ENCODE measurements around the gene EIF3B. TPM values are rescaled to one million over a fixed set of nuclear protein-coding genes. Genes with fewer than 3 reads are reported as not detected.
A peak's percentile ranks its signal among the peaks of the same experiment; 100 is the strongest.
"Not testable (repeated sequence)": the region's sequence is repeated elsewhere in the genome, so short reads cannot be mapped to it uniquely, and the experiment has no call there.

EIF3B gene
- total and polyA plus RNA-seq, 3 experiments from 2014 or later, result 129 to 293 (median 284) TPM

DNA sequence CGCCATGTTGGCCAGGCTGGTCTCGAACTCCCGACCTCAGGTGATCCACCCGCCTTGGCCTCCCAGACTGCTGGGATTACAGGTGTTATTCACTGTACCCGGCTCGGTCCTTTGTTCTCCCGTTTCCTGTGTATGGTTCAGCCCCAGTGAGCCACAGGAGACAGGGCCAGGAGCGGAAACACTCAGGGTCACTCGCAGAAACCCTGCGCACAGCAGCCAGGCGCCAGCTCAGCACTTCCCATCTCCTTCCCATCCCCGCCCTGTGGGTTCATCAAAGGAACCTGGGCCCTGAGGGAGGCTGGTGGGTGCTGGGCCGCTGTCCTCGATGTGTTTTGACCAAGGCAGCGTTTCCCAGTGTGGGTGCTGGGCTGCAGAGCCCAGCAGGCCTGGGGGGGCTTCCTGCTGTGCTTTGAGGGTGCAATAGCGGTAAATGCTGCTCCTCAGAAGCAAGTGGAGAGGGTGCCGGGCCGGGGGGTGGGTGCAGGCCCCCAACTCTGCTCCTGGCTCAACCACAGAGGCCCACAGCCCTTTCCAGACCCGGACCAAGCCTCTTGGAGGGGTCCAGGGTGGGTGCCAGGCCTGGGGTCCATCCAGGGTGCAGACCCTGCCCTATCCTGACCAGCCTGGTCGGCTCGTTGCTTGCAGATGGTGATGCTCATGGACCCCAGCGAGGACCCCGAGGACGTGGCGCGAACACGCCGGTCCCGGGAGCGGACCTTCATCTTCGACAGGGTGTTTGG is 33.4 kb downstream of the EIF3B start:
- H3K4me3 Mint-ChIP-seq, result no peak overlapping the region
- CTCF ChIA-PET, result interaction anchor here (0.9 to 1.1 kb wide), 2 partner anchors 64 to 81 kb away, joined by 4 read pairs; no protein-coding TSS in a partner anchor
- Histone ChIP-seq H3K27ac (ENCODE audit: low read depth, low read length) (no peak overlapping the region), H3K9me3 (ENCODE audit: low read length) (no peaks in the 10 kb centered on the region), H3K4me3 (ENCODE audit: low read length) (no peak overlapping the region), H3K27me3 (ENCODE audit: insufficient read depth, low read length, poor library complexity, severe bottlenecking) (no peaks in the 10 kb centered on the region), H3K4me1 (ENCODE audit: insufficient read depth, low read length) (no peaks in the 10 kb centered on the region), H3K36me3 (ENCODE audit: insufficient read depth, low read length) (no peaks in the 10 kb centered on the region)
- DNase-seq, result no peak
- H3K4me1 Mint-ChIP-seq, result no peaks in the 10 kb centered on the region
- no peaks in the 10 kb centered on the region for H3K9me3 Mint-ChIP-seq
- POLR2A ChIA-PET, result interaction anchor here (0.5 to 0.7 kb wide), 2 partner anchors 33 to 116 kb away, joined by 5 to 7 read pairs; no protein-coding TSS in a partner anchor
- H3K36me3 Mint-ChIP-seq, result peaks cover 0 to 5% (median 0%) of the 10 kb centered on the region in 3 donors
- H3K27ac Mint-ChIP-seq, result no peak overlapping the region
- H3K27me3 Mint-ChIP-seq, result no peaks in the 10 kb centered on the region

GRCh38 chr7:2388637-2388954 is 34.0 kb downstream of the EIF3B start:
- H3K4me3 Mint-ChIP-seq, result no peak overlapping the region
- CTCF ChIA-PET, result no interaction called here
- no peaks in the 10 kb centered on the region for H3K27me3 Mint-ChIP-seq
- H3K27ac Mint-ChIP-seq, result no peak overlapping the region
- Histone ChIP-seq H3K27me3 (ENCODE audit: insufficient read depth, low read length, poor library complexity, severe bottlenecking) (no peaks in the 10 kb centered on the region), H3K36me3 (ENCODE audit: insufficient read depth, low read length) (no peaks in the 10 kb centered on the region), H3K9me3 (ENCODE audit: low read length) (no peaks in the 10 kb centered on the region), H3K27ac (ENCODE audit: low read depth, low read length) (no peak overlapping the region), H3K4me1 (ENCODE audit: insufficient read depth, low read length) (no peaks in the 10 kb centered on the region), H3K4me3 (ENCODE audit: low read length) (no peak overlapping the region)
- POLR2A ChIA-PET, result no interaction called here
- H3K4me1 Mint-ChIP-seq, result peaks cover 0 to 2% (median 0%) of the 10 kb centered on the region in 3 donors
- H3K36me3 Mint-ChIP-seq, result peaks cover 0 to 2% (median 0%) of the 10 kb centered on the region in 3 donors
- DNase-seq, result no peak
- no peaks in the 10 kb centered on the region for H3K9me3 Mint-ChIP-seq

DNA sequence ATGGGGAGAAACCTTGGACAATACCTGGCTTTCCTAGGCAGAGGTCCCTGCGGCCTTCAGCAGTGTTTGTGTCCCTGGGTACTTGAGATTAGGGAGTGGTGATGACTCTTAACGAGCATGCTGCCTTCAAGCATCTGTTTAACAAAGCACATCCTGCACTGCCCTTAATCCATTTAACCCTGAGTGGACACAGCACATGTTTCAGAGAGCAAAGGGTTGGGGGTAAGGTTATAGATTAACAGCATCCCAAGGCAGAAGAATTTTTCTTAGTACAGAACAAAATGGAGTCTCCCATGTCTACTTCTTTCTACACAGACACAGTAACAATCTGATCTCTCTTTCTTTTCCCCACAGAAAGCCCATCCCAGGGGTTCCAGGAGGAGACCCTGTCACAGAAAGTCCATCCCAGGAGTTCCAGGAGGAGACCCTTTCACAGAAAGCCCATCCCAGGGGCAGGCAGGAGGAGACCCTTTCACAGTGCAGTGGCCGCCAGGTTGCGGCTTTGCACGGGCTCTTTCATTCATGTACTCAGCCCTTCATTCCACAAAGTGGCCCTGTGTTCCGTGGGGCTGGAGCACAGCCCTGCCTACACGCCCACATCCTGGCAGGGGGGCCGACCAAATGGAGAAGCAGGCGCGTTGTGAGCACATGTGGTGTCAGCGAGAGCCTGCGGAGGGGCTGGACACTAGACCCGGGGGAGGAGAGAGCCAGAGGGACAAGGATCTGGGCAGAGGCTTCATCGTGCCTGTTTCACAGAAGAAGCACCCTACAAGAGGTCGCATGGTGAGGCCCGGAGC is 35.6 kb downstream of the EIF3B start:
- H3K9me3 ChIP-seq (ENCODE audit: low read length); H3K36me3 Mint-ChIP-seq; POLR2A ChIA-PET; H3K4me3 ChIP-seq (ENCODE audit: low read length); H3K27me3 ChIP-seq (ENCODE audit: insufficient read depth, low read length, poor library complexity, severe bottlenecking); DNase-seq; H3K36me3 ChIP-seq (ENCODE audit: insufficient read depth, low read length); H3K9me3 Mint-ChIP-seq; H3K4me1 ChIP-seq (ENCODE audit: insufficient read depth, low read length); H3K27ac ChIP-seq (ENCODE audit: low read depth, low read length); CTCF ChIA-PET; H3K4me3 Mint-ChIP-seq; H3K27me3 Mint-ChIP-seq; H3K4me1 Mint-ChIP-seq; H3K27ac Mint-ChIP-seq: not testable (repeated sequence)

- Histone ChIP-seq H3K4me3 (ENCODE audit: low read length) (no peak overlapping the region), H3K9me3 (ENCODE audit: low read length) (no peaks in the 10 kb centered on the region), H3K36me3 (ENCODE audit: insufficient read depth, low read length) (no peaks in the 10 kb centered on the region), H3K27ac (ENCODE audit: low read depth, low read length) (no peak overlapping the region), H3K4me1 (ENCODE audit: insufficient read depth, low read length) (no peaks in the 10 kb centered on the region), H3K27me3 (ENCODE audit: insufficient read depth, low read length, poor library complexity, severe bottlenecking) (no peaks in the 10 kb centered on the region)
- H3K27ac Mint-ChIP-seq, result peak overlapping the region in 1 of 8 donors; percentile 41
- no peak overlapping the region for H3K4me3 Mint-ChIP-seq
- H3K36me3 Mint-ChIP-seq, result peaks cover 0 to 2% (median 0%) of the 10 kb centered on the region in 3 donors
- peaks cover 0 to 6% (median 3%) of the 10 kb centered on the region in 3 donors for H3K4me1 Mint-ChIP-seq
- DNase-seq, result no peak
- POLR2A ChIA-PET, result interaction anchor here (0.7 kb wide), 1 partner anchor 152 kb away, joined by 3 read pairs; no protein-coding TSS in a partner anchor
- H3K9me3 Mint-ChIP-seq, result no peaks in the 10 kb centered on the region
- CTCF ChIA-PET, result no interaction called here
- H3K27me3 Mint-ChIP-seq, result peaks cover 0 to 1% of the 10 kb centered on the region in 2 donors
Measured at GRCh38 chr7:2393706-2394105, 39.1 kb downstream of the EIF3B start.

DNA sequence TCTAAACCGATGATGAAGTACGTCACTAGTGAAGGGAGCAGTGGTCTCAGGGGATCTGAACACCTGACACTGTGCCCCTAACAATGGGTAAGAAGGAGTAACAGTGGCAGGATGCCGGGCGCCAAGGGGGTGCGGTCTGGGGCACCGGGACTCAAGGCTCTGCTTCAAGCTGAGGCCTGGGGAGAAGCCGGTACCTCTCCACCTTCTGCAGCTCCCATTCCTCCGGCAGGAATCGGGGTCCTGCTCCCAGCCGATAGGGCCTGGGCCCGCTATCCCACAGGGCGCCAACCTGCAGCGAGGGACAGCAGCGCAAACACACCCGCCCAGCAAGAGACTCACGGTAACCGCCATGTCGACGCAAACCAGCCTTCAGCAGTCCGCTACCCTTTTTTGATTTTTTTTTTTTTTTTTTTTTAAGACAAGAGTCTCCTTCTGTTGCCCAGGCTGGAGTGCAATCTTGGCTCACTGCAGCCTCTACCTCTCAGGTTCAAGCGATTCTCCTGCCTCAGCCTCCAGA is 40.0 kb downstream of the EIF3B start:
- peaks cover 4 to 10% (median 6%) of the 10 kb centered on the region in 3 donors for H3K4me1 Mint-ChIP-seq
- H3K4me3 ChIP-seq (ENCODE audit: low read length), result no peak overlapping the region
- ChIA-PET CTCF (no interaction called here), POLR2A (no interaction called here)
- H3K9me3 Mint-ChIP-seq, result no peaks in the 10 kb centered on the region
- no peak overlapping the region for H3K4me3 Mint-ChIP-seq
- peak overlapping the region in 1 of 8 donors; percentile 47 for H3K27ac Mint-ChIP-seq
- no peak overlapping the region for H3K27ac ChIP-seq (ENCODE audit: low read depth, low read length)
- H3K4me1 ChIP-seq (ENCODE audit: insufficient read depth, low read length), result peaks cover 3% of the 10 kb centered on the region
- DNase-seq, result no peak
- peaks cover 0 to 2% (median 0%) of the 10 kb centered on the region in 3 donors for H3K36me3 Mint-ChIP-seq
- no peaks in the 10 kb centered on the region for H3K27me3 ChIP-seq (ENCODE audit: insufficient read depth, low read length, poor library complexity, severe bottlenecking)
- H3K36me3 ChIP-seq (ENCODE audit: insufficient read depth, low read length), result no peaks in the 10 kb centered on the region
- peaks cover 0 to 1% of the 10 kb centered on the region in 2 donors for H3K27me3 Mint-ChIP-seq
- H3K9me3 ChIP-seq (ENCODE audit: low read length), result no peaks in the 10 kb centered on the region

- ChIA-PET POLR2A (no interaction called here), CTCF (no interaction called here)
- no peaks in the 10 kb centered on the region for H3K9me3 Mint-ChIP-seq
- Histone ChIP-seq H3K4me1 (ENCODE audit: insufficient read depth, low read length) (peaks cover 9% of the 10 kb centered on the region), H3K27ac (ENCODE audit: low read depth, low read length) (no peak overlapping the region), H3K36me3 (ENCODE audit: insufficient read depth, low read length) (no peaks in the 10 kb centered on the region), H3K27me3 (ENCODE audit: insufficient read depth, low read length, poor library complexity, severe bottlenecking) (no peaks in the 10 kb centered on the region), H3K4me3 (ENCODE audit: low read length) (no peak overlapping the region), H3K9me3 (ENCODE audit: low read length) (no peaks in the 10 kb centered on the region)
- H3K36me3 Mint-ChIP-seq, result peaks cover 0 to 1% (median 0%) of the 10 kb centered on the region in 3 donors
- DNase-seq, result no peak
- peaks cover 0 to 1% of the 10 kb centered on the region in 2 donors for H3K27me3 Mint-ChIP-seq
- H3K27ac Mint-ChIP-seq, result peak overlapping the region in 2 of 8 donors; percentile 0 to 3
- H3K4me3 Mint-ChIP-seq, result peak overlapping the region in 1 of 7 donors; percentile 65
- H3K4me1 Mint-ChIP-seq, result peaks cover 20 to 26% (median 22%) of the 10 kb centered on the region in 3 donors
Measured at GRCh38 chr7:2398506-2398905, 43.9 kb downstream of the EIF3B start.

- no peaks in the 10 kb centered on the region for H3K9me3 Mint-ChIP-seq
- POLR2A ChIA-PET, result interaction anchor here (1.6 kb wide), 1 partner anchor 46 kb away, joined by 8 read pairs; the partner anchor contains the start of gene EIF3B
- Histone ChIP-seq H3K4me3 (ENCODE audit: low read length) (no peak overlapping the region), H3K4me1 (ENCODE audit: insufficient read depth, low read length) (peaks cover 18% of the 10 kb centered on the region), H3K9me3 (ENCODE audit: low read length) (no peaks in the 10 kb centered on the region), H3K27me3 (ENCODE audit: insufficient read depth, low read length, poor library complexity, severe bottlenecking) (no peaks in the 10 kb centered on the region), H3K36me3 (ENCODE audit: insufficient read depth, low read length) (no peaks in the 10 kb centered on the region), H3K27ac (ENCODE audit: low read depth, low read length) (peak overlapping the region; percentile 67)
- H3K4me1 Mint-ChIP-seq, result peaks cover 29 to 31% (median 30%) of the 10 kb centered on the region in 3 donors
- H3K27ac Mint-ChIP-seq, result peak overlapping the region; percentile 76 to 95 (median 86)
- H3K27me3 Mint-ChIP-seq, result no peaks in the 10 kb centered on the region
- peak in 2 of 5 donors; percentile 16 to 17 for DNase-seq
- CTCF ChIA-PET, result interaction anchor here (1.0 to 1.1 kb wide), 3 partner anchors 11 to 860 kb away, joined by 3 read pairs; no protein-coding TSS in a partner anchor
- H3K4me3 Mint-ChIP-seq, result peak overlapping the region; percentile 15 to 82 (median 67)
- H3K36me3 Mint-ChIP-seq, result peaks cover 0 to 7% (median 0%) of the 10 kb centered on the region in 3 donors
Measured at GRCh38 chr7:2399848-2400587, 45.4 kb downstream of the EIF3B start.
